ENCODE data around the gene OSBPL3.

OSBPL3 gene

DNA sequence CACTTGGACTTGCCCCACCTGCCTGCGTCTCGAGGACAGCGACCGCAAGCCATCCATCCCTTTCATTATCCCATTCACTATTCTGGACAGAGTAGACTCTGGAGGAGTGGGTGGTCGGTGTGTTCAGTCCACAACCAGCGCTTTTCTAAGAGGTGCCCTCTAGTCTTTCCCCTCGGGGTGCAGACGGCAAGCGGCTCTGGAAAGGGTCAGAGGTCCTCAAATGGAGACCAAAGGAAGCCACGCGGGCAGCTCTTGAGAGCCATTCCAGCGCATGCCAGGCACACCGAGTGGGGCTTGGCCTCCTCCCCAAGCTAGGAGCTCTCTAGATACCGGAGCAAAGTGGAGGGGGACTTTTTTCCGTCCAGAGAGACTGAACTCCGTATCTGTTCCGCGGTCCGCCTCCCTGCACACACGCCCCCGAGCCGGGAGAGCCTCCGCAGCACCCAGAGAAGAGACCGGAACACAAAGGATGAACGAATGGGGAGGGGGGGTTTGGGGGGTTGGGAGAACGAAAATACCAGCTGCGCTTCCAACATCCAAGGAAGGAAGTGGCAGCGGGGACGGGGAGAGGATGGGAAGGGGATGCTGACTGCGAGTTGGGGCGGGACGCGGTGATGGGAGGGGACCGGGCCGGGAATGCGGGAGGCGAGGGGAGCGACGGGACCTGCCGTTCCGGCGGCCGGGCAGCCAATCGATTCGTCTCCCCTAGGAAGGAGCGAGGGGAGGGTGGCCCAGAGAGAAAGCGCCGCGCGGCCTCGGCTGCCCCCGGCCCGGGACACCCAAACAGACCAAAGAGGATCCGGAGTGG, 223.2 kb downstream of the OSBPL3 start:
- DNase-seq: peak; percentile 31

DNA sequence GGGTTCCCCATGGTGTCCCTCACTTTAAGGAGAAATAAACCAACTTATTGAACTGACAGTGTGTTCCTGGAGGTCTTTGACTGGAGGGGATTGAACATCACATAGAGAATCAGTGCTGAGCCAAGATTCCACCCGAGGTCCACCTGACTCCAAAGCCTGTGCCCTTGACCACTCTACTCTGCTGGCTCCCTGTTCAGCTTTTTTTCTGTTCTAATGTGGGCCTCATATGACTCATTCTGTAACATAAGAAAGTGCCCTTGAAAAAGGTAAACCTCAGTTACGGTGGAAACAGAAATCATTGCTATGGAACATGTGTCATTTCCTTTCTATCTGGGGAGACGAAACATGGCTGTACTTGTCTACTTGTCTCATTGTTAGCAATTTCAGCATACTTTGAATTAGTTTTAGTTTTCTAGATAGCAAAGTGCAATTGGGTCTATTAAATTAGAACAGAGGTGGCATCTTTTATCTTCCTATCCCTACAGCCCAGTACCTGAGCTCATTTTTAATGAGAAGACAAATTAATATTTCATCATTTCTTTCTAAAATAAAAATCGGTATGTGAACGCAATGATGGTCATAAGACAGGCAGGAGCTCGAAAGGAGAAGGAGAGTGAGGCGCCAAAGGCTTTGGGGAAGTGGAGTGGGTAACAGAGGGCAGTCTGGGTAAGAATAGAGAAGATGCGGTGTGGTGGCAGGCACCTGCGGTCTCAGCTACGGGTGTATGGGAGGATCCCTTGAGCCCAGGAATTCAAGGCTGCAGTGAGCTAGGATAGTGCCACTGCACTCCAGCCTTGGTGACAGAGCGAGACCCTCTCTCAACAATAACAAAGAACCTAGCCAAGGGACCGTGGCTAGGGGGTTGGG, 224.2 kb downstream of the OSBPL3 start:
- no peak for DNase-seq

DNA sequence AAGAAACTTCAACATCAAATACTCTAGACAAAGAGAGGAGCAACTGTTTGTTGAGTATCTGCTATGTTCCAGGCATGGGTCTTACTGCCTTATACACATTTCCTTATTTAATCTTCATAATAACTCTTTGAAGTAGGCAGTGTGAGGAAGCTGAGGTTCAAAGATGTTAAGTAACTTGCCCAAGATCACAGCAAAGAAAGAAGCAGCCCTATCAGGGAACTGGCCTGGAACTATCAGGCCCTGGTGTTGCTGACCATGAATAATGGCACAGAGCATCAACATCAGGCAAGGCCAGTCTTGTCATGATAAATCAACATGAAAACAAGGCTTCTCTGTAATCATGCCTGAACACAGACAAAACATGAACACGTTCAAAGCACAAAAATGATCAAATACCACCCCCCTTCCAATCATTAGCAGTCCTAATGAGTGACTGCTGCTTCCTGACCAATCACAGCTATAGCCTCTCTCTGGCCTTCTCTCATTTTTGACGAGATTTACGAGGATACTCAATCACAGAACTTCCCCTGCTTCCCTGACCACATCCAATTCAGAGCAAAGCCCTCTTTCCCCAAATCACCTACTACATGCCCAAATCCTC, 225.0 kb downstream of the OSBPL3 start:
- no peak for DNase-seq

DNA sequence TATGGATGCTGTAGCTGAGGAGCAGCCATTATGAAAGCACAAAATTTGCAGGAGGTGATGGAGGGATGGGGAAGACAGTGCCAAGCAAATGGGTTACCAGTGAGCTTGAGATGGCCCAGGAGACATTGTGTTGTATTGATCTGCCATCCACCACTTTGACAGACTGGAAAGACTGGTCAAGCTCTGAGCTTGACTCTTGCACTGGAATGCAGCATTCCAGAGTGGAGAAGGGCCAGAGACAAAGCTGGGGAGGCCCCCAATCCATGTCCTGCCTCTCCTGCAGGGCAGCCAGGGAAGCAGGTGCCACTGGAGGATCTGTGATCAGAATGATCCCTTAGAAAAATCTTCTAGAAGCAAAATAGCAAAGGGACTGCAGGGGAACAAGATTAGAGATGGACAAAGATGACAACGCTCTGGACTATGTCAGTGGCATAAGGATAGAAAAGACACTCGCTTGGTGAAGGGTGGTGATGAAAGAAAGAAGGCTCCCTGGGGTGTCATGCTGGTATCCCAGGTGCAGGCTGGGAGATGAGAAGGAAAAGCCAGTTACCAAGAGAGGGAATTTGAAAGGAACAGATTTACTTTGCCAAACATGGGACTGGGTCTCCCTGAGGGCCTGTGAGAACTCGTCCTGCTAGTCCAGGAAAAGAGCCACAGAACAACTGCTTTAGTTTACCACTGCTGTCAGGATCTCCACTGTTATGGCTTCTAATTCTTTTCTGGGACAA, 227.7 kb downstream of the OSBPL3 start:
- no peak for DNase-seq

DNA sequence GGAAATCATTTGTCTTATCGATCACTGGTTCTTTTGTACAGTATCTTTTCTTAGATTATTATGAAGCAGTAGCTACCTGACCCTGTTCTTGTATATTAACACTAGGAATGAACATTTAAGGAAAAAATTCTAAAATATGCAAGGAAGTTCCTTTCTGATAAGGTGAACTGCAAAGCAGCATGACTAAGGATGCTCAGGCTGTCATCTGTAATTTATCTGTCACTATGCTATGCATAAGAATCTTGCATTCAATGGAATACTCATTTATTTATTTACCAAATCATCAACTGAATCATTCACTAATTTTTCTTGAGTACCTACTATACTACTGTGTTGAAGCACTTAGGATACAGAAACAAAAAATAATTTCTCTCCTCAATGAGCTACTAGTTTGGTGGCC, 228.5 kb downstream of the OSBPL3 start:
- DNase-seq: no peak

DNA sequence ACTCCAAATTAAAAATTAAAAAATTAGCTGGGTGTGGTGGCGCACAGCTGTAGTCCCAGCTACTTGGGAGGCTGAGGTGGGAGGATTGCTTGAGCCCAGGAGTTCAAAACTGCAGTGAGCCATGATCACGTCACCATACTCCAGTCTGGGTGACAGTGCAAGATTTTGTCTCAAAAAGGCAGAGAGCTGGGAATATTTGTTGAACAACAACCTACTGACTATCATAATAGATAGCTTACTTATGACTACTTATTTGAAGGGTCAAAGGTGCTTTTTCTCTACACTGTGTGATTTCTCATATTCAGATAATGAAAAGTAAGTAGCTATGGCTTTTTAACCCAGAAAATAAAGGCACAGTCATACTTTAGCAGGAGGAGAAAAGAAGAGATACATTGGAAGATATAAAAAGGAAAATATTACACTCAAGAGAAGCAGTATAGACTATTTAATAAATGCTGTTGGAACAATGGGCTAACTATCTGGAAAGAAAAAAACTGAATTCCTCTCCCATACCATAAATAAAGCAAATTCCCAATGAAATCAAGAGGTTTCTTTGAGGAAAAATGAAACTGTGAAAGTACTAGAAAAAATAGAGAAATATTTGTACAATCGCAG, 229.4 kb downstream of the OSBPL3 start:
- DNase-seq: no peak

DNA sequence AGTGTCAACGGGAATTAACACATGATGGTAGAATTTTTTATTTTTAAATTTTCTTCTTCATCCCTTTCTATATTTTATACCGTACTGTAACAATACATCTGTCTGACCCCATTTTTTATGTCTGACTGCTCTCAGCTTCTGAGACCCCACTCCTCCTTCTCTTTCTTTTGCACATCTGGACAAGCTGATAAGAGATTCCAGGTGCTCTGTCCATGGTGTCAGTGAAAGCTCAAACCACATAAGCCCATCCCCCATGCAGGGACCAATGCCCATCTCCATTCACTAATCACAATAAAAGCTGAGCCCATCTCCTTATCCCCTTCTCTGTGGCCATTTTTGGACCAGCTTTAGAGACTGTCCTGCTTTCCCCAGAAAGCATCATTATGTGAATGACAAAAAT, 231.5 kb downstream of the OSBPL3 start:
- no peak for DNase-seq

All from activated CD4-positive, CD25-positive, alpha-beta regulatory T cell treated with anti-CD3 and anti-CD28 coated beads, Interleukin-2, amount 50 U/mL, for 72 hours (primary cell).